Loucy (cell line): Measurements from ENCODE around the gene SPATA13.

ENCODE experiments used
- H2AFZ ChIP-seq: fragments of 200-600 bp; sonication (generic); 2 replicates; pipeline ENCODE4 v1.6.0; 2016; ENCODE audit warnings: antibody characterized with exemption, mild to moderate bottlenecking, low read length, moderate library complexity
- H3F3A ChIP-seq: fragments of 200-600 bp; 2 replicates; pipeline ENCODE4 v1.6.0; 2016; ENCODE audit warnings: antibody characterized with exemption, low read depth, mild to moderate bottlenecking
- H3K27me3 ChIP-seq: fragments of 200-600 bp; sonication (generic); 2 replicates; pipeline ENCODE4 v1.6.1; 2014; ENCODE audit warnings: low read length, mild to moderate bottlenecking; ENCODE audit not compliant: insufficient read depth, poor library complexity, severe bottlenecking
- H3K36me3 ChIP-seq: fragments of 200-600 bp; sonication (generic); 2 replicates; pipeline ENCODE4 v1.6.1; 2016; ENCODE audit warnings: low read length; ENCODE audit not compliant: insufficient read depth
- H3K4me1 ChIP-seq: fragments of 200-600 bp; sonication (generic); 2 replicates; pipeline ENCODE4 v1.5.1; 2014; ENCODE audit warnings: low read length, mild to moderate bottlenecking; ENCODE audit not compliant: insufficient read depth, poor library complexity, severe bottlenecking
- H3K4me2 ChIP-seq: fragments of 200-600 bp; sonication (generic); 2 replicates; pipeline ENCODE4 v1.6.0; 2014; ENCODE audit warnings: antibody characterized with exemption, low read length, low read depth, mild to moderate bottlenecking; ENCODE audit not compliant: poor library complexity, severe bottlenecking
- H3K4me3 ChIP-seq: fragments of 200-600 bp; sonication (generic); 2 replicates; pipeline ENCODE4 v1.5.1; 2014; ENCODE audit warnings: low read length, mild to moderate bottlenecking, mixed read lengths; ENCODE audit not compliant: poor library complexity, severe bottlenecking
- H3K79me2 ChIP-seq: fragments of 200-600 bp; sonication (generic); 2 replicates; pipeline ENCODE4 v1.6.1; 2014; ENCODE audit warnings: low read length; ENCODE audit not compliant: insufficient read depth
- H3K9ac ChIP-seq: fragments of 200-600 bp; sonication (generic); 2 replicates; pipeline ENCODE4 v1.6.0; 2014; ENCODE audit warnings: mild to moderate bottlenecking, low read depth, low read length, moderate library complexity; ENCODE audit not compliant: poor library complexity, severe bottlenecking
- H3K9me2 ChIP-seq: fragments of 200-600 bp; sonication (generic); replicated peaks from 2 replicates; pipeline ENCODE4 v1.6.1; 2016; ENCODE audit warnings: low read depth, low read length, mixed read lengths
- H3K9me3 ChIP-seq: fragments of 200-600 bp; sonication (generic); 2 replicates; pipeline ENCODE4 v1.6.1; 2014; ENCODE audit warnings: mild to moderate bottlenecking, antibody characterized with exemption, low read length, low read depth; ENCODE audit not compliant: insufficient read depth
- H4K20me1 ChIP-seq: fragments of 200-600 bp; sonication (generic); 2 replicates; pipeline ENCODE4 v1.6.0; 2014; ENCODE audit warnings: antibody characterized with exemption, low read length, mild to moderate bottlenecking; ENCODE audit not compliant: insufficient read depth, poor library complexity, severe bottlenecking
- EZH2phosphoT487 ChIP-seq: fragments of 200-600 bp; IDR thresholded peaks from 2 replicates; pipeline ENCODE4 v1.6.1; 2018; ENCODE audit warnings: antibody characterized with exemption, mild to moderate bottlenecking, moderate library complexity, borderline replicate concordance
- TF ChIP-seq, protein P1 (sequence below): fragments of 200-600 bp; sonication (generic); conservative IDR thresholded peaks from 2 replicates; pipeline ENCODE4 v1.5.1; 2014; ENCODE audit warnings: mild to moderate bottlenecking, antibody characterized with exemption, low read length

Gene SPATA13

DNA sequence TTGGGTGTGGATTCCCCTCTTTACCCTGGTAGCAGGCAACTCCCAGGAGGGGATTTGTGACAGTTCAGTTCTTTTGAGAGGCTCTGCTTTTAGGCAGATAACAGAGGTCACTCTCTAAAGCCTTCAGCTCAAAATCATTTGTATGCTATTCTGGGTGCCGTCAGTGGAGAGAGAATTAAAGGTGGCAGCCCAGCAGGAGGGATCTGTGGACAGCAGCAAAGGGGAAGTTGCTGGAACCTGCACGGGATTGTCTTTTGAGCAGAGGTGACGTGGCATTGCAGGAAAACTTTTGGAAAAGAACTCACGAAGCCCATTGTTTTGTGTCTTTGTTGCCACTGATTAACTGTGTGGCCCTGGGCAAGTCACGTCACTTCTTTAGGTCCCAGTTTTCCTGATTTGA lies 86.5 kb downstream of the SPATA13 start:
- Histone ChIP-seq H4K20me1 (no peaks in the 10 kb centered on the region), H3K79me2 (peaks cover 8% of the 10 kb centered on the region; the same call in 1 of the 2 replicates), H3K27me3 (no peaks in the 10 kb centered on the region), H3K9ac (no peak overlapping the region), H3K4me3 (no peak overlapping the region), H3K36me3 (peaks cover 12% of the 10 kb centered on the region; the same call in 1 of the 2 replicates), H3K4me1 (no peaks in the 10 kb centered on the region), H3K9me2 (no peaks in the 10 kb centered on the region), H2AFZ (no peak overlapping the region), H3F3A (no peaks in the 10 kb centered on the region), H3K9me3 (no peaks in the 10 kb centered on the region), H3K4me2 (no peak overlapping the region)
- TF ChIP-seq, protein P1, sequence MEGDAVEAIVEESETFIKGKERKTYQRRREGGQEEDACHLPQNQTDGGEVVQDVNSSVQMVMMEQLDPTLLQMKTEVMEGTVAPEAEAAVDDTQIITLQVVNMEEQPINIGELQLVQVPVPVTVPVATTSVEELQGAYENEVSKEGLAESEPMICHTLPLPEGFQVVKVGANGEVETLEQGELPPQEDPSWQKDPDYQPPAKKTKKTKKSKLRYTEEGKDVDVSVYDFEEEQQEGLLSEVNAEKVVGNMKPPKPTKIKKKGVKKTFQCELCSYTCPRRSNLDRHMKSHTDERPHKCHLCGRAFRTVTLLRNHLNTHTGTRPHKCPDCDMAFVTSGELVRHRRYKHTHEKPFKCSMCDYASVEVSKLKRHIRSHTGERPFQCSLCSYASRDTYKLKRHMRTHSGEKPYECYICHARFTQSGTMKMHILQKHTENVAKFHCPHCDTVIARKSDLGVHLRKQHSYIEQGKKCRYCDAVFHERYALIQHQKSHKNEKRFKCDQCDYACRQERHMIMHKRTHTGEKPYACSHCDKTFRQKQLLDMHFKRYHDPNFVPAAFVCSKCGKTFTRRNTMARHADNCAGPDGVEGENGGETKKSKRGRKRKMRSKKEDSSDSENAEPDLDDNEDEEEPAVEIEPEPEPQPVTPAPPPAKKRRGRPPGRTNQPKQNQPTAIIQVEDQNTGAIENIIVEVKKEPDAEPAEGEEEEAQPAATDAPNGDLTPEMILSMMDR: no peak
- TF ChIP-seq EZH2phosphoT487: no peak

DNA sequence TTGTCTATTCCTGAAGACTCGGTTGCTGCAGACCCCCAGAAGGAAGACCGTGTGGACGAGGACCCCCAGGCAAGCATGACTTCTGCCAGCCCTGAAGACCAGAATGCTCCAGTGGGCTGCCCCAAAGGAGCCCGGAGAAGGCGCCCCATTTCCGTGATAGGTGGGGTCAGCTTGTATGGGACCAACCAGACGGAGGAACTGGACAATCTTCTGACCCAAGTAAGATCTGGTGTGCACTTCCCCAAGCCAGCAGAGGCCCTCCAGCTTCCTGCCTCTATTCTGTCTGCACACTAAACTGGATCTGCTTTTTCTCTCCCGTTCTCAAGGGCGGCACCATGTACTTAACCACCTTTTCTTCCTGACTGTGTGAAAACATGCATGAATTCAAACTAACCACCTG lies 89.1 kb downstream of the SPATA13 start:
- Histone ChIP-seq H3K4me1 (peaks cover 10% of the 10 kb centered on the region), H3K4me3 (no peak overlapping the region), H3K9me2 (no peaks in the 10 kb centered on the region), H3K79me2 (peaks cover 5% of the 10 kb centered on the region; the same call in 1 of the 2 replicates), H4K20me1 (no peaks in the 10 kb centered on the region), H3K27me3 (no peaks in the 10 kb centered on the region), H3F3A (no peaks in the 10 kb centered on the region), H3K4me2 (no peak overlapping the region), H3K9me3 (no peaks in the 10 kb centered on the region), H3K36me3 (peaks cover 34% of the 10 kb centered on the region; the same call in 1 of the 2 replicates), H2AFZ (no peak overlapping the region), H3K9ac (no peak overlapping the region)
- TF ChIP-seq EZH2phosphoT487: no peak
- TF ChIP-seq, protein P1: no peak

DNA sequence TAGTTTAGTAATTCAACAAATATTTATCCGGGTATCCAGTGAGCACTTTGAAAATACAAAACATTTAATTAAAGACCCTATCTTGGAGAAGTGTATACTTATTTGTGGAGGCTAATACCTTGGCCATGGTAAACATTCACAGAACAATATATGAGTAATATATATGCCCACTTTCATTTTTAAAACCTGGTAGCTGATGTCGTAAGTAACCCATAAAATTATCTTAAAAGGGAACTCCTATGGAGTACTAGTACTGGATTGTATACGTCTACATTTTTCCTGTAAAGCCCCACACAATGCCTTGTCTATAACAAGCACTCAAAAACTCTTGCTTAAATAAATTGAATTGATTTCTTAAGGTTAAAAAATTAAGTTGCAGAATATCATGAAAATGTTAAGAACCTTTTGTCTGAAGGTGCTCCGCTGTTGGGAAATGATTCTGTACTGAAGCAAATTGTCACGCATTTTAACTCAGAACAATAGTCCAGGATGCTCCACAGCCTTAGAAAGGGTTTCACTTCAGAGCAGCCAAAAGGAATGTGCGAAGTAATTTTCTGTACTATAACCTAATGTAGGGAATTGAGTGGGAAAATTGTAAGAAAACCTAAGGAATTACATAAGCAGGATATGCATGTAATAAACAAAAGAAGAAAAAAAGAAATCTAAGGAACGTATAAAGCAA lies 90.0 kb downstream of the SPATA13 start:
- Histone ChIP-seq H3K4me2 (no peak overlapping the region), H3K4me3 (no peak overlapping the region), H3K9me3 (no peaks in the 10 kb centered on the region)

More for the DNA sequence above, 90.0 kb downstream of the SPATA13 start:
- H3K4me1 ChIP-seq: peaks cover 14% of the 10 kb centered on the region
- H3K9me2 ChIP-seq: no peaks in the 10 kb centered on the region
- no peaks in the 10 kb centered on the region for H3F3A ChIP-seq
- no peaks in the 10 kb centered on the region; the same call in 1 of the 2 replicates for H3K79me2 ChIP-seq
- no peaks in the 10 kb centered on the region for H4K20me1 ChIP-seq
- H3K9ac ChIP-seq: no peak overlapping the region
- H2AFZ ChIP-seq: no peak overlapping the region
- TF ChIP-seq EZH2phosphoT487: no peak
- TF ChIP-seq, protein P1: no peak
- H3K27me3 ChIP-seq: no peaks in the 10 kb centered on the region
- H3K36me3 ChIP-seq: peaks cover 40% of the 10 kb centered on the region; the same call in 1 of the 2 replicates
